ENCODE results near the gene ADGRG7.
"Not testable (repeated sequence)": the region's sequence is repeated elsewhere in the genome, so short reads cannot be mapped to it uniquely, and the experiment has no call there.

Gene ADGRG7

DNA sequence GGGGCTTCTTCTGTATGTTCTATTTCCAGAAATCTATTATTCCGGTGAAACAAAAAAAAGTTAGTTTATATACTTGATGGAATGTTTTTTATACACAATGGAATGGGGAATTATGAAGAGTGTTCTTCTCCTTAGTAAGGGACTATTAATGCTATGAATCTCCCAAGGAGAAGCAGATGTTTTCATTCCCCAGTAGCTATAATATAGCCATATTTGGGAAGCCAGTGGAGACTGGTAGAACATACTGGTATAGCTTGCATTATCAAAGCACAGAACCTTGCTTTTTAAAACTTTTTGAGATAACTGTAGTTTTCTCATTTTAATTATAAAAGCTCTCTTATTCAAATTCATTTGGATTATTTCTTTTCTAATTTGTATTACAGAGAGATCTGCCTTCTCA is 38.3 kb downstream of the ADGRG7 start:
- no peak for DNase-seq (ENCODE audit: low spot score)
- in situ Hi-C loops (cut with MboI; ENCODE audit: low pct_unique_long_range_greater_than_20kb, low sequenced_read_pairs, unreplicated experiment): no loop called here
- TF ChIP-seq CTCF (IDR thresholded peaks at IDR 0.05; ENCODE audit: extremely low read depth, insufficient read depth, missing control alignments): no peak

GRCh38 chr3:100650651-100651619 is 41.5 kb downstream of the ADGRG7 start:
- peak; percentile 22 for TF ChIP-seq CTCF (IDR thresholded peaks at IDR 0.05; ENCODE audit: extremely low read depth, insufficient read depth, missing control alignments)
- DNase-seq (ENCODE audit: low spot score): peak; percentile 60

DNA sequence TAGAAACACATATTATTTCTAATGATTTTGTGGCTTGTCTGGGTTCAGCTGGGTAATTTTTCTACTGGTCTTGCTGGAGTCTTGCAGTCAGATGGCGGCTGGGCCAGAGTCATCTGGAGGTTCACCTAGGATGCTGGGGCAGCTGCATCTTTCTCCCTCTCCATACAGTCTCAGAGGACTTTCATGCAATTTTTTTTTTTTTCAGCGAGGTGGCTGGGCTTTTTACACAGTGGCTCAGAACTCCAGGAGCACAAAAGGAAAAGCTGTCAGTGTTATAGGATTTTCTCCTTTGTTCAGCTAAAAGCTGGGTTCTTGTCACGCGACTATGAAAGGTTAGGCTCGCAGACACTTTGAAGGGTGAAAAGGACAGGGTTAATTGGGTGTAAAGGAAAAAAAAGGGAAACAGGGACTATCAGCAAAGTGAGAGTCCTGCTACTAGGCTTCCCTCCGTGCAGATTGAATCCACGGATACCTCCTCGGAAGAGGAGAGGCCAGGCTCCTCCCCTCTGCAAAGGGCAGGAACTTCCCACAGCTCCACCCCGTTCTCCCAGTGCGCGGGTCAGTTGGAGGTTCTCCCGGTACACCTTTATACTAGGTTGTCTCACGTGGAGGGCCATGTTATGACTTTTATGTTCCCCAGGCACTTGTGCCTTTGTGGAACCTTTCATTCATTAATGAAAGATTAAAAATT is 44.3 kb downstream of the ADGRG7 start:
- TF ChIP-seq CTCF (IDR thresholded peaks at IDR 0.05; ENCODE audit: extremely low read depth, insufficient read depth, missing control alignments): no peak
- DNase-seq (ENCODE audit: low spot score): no peak
- in situ Hi-C loops (cut with MboI; ENCODE audit: low pct_unique_long_range_greater_than_20kb, low sequenced_read_pairs, unreplicated experiment): no loop called here

More at GRCh38 chr3:100650651-100651619, 41.5 kb downstream of the ADGRG7 start:
- in situ Hi-C loops (cut with MboI; ENCODE audit: low pct_unique_long_range_greater_than_20kb, low sequenced_read_pairs, unreplicated experiment): no loop called here

DNA sequence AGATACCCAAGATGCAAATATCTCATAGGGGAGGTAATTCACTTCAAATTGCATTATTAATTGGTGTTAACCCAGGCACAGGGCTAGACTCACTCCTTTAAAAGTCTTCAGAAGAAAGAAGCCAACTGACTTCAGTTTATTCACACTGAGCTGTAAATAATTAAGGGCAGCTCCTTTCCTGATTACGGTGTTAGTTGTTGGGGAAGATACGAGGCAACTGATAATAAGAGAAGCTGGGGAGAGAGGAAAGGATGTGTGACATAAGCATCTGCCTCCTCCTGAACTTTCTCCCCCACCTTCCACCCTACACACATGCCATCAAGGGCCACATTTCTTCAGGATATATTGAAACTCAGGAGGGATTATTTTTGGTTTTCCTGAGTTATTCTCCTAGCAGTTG is 47.5 kb downstream of the ADGRG7 start:
- TF ChIP-seq CTCF (IDR thresholded peaks at IDR 0.05; ENCODE audit: extremely low read depth, insufficient read depth, missing control alignments): no peak
- in situ Hi-C loops (cut with MboI; ENCODE audit: low pct_unique_long_range_greater_than_20kb, low sequenced_read_pairs, unreplicated experiment): no loop called here
- no peak for DNase-seq (ENCODE audit: low spot score)

GRCh38 chr3:100661294-100661693 is 51.9 kb downstream of the ADGRG7 start:
- in situ Hi-C loops (cut with MboI; ENCODE audit: low pct_unique_long_range_greater_than_20kb, low sequenced_read_pairs, unreplicated experiment); DNase-seq (ENCODE audit: low spot score): not testable (repeated sequence)

DNA sequence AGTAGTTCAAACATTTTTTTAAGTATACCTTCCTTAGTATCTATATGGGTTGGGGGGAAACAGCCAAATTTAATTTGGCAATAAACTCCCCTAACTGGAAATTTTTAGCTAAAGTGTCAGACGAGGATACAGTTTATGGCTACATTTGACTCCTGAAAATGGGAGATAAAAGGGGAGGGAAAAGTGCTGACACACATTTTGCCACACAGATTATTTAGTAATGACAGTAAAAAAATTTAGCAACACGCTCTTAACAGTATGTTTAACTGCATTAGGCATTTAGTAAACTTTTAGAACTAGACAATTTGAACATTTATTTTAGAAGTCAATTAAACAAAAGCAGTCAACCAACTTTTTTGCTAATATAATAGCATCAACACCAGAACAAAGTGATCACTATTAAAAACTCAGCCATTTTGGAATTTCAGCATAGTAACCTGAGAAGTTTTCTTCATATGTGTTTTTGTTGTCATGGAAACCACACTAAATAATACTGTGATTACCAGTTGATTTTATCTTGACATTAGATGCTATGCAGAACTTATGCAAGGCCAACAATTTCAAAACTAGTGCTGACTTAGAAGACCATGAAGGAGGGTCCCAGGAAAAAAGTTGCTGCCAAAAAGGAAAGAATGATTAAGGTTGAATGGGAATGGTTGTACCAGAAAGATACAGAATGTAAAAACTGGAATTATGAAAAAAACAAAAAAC is 52.9 kb downstream of the ADGRG7 start:
- no peak for TF ChIP-seq CTCF (IDR thresholded peaks at IDR 0.05; ENCODE audit: extremely low read depth, insufficient read depth, missing control alignments)
- DNase-seq (ENCODE audit: low spot score): no peak
- in situ Hi-C loops (cut with MboI; ENCODE audit: low pct_unique_long_range_greater_than_20kb, low sequenced_read_pairs, unreplicated experiment): no loop called here
